GM12878 (cell line): ENCODE measurements around the gene HORMAD2. TPM values are rescaled to one million over a fixed set of nuclear protein-coding genes. Genes with fewer than 3 reads are reported as not detected.

ENCODE experiments used
- ATAC-seq: fragments of 200-7000 bp; cut with Tn5 transposase; 3 replicates; pipeline ENCODE4 v1.9.1; 2020; ENCODE audit warnings: mild to moderate bottlenecking, moderate library complexity
- BruUV-seq: library from RNA; stranded (reverse); fragments of 400-500 nt; replicated peaks from 2 replicates; lab custom pipeline; 2021; lab: Mats Ljungman, UMichigan
- CTCF ChIA-PET: fragments of 300-600 bp; sonication (Branson Sonifier 250); formaldehyde crosslinking; extraction: SDS; loops from one replicate; lab custom pipeline; 2021; ENCODE audit warnings: inconsistent platforms; lab: Yijun Ruan, JAX
- POLR2A ChIA-PET: fragments of 350-600 bp; formaldehyde crosslinking; extraction: SDS; loops from one replicate; lab custom pipeline; 2021; ENCODE audit warnings: inconsistent platforms; lab: Charles Lee
- RAD21 ChIA-PET: fragments of 300-600 bp; sonication (Branson Sonifier 250); formaldehyde crosslinking; loops from one replicate; lab custom pipeline; 2023; ENCODE audit warnings: antibody characterized with exemption; ENCODE audit not compliant: unreplicated experiment; lab: Charles Lee
- SMC1A ChIA-PET: fragments of 300-600 bp; sonication (Branson Sonifier 250); formaldehyde crosslinking; loops from one replicate; lab custom pipeline; 2023; ENCODE audit not compliant: unreplicated experiment, uncharacterized antibody; lab: Charles Lee
- DNase-seq: peaks from one replicate; pipeline ENCODE4 v3.0.0-alpha.2; 2011; ENCODE audit warnings: low read depth, low spot score
- FAIRE-seq: peaks from 3 replicates; lab custom pipeline; 2011; peaks lifted over from hg19 to GRCh38; lab: Jason Lieb, UNC
- H2AFZ ChIP-seq: 2 replicates; pipeline ENCODE4 v1.6.0; 2011; ENCODE audit warnings: low read depth, low read length, control low read depth; ENCODE audit not compliant: control insufficient read depth
- H3K27ac ChIP-seq: 2 replicates; pipeline ENCODE4 v1.5.1; 2011; ENCODE audit warnings: control low read depth; ENCODE audit not compliant: control insufficient read depth, insufficient read depth
- H3K27me3 ChIP-seq, 2 experiments: replicated peaks in 1 of 2; 2 replicates each; pipeline versions ENCODE4 v1.6.0 to v1.6.1; 2011; ENCODE audit warnings: low read length in 1 of 2; ENCODE audit not compliant: control insufficient read depth in 2 of 2, insufficient read depth in 2 of 2
- H3K36me3 ChIP-seq, 2 experiments: 2 replicates each; pipeline ENCODE4 v1.5.1; 2011; ENCODE audit warnings: low read length in 1 of 2; ENCODE audit not compliant: control insufficient read depth in 2 of 2, insufficient read depth in 2 of 2
- H3K4me1 ChIP-seq: 2 replicates; pipeline ENCODE4 v1.6.1; 2011; ENCODE audit warnings: mild to moderate bottlenecking, low read length, moderate library complexity, mixed read lengths; ENCODE audit not compliant: control insufficient read depth, insufficient read depth
- H3K4me2 ChIP-seq: 2 replicates; pipeline ENCODE4 v1.6.0; 2011; ENCODE audit warnings: control low read depth; ENCODE audit not compliant: control insufficient read depth, insufficient read depth
- H3K4me3 ChIP-seq: fragments of 200-600 bp; sonication (generic); 2 replicates; pipeline ENCODE4 v1.5.1; 2016
- H3K79me2 ChIP-seq: 2 replicates; pipeline ENCODE4 v1.6.0; 2011; ENCODE audit warnings: low read length; ENCODE audit not compliant: control insufficient read depth, insufficient read depth
- H3K9ac ChIP-seq: 2 replicates; pipeline ENCODE4 v1.8.0; 2011; ENCODE audit warnings: low read length, control low read depth, mixed read lengths; ENCODE audit not compliant: control insufficient read depth, insufficient read depth
- H3K9me3 ChIP-seq: replicated peaks from 3 replicates; pipeline ENCODE4 v1.5.1; 2011; ENCODE audit warnings: mild to moderate bottlenecking, low read length; ENCODE audit not compliant: control insufficient read depth, insufficient read depth
- H4K20me1 ChIP-seq: 2 replicates; pipeline ENCODE4 v1.6.0; 2011; ENCODE audit not compliant: control insufficient read depth, insufficient read depth
- CHD4 ChIP-seq: fragments of 200-600 bp; sonication (generic); IDR thresholded peaks from 2 replicates; pipeline ENCODE4 v1.6.1; 2016; ENCODE audit warnings: mild to moderate bottlenecking
- JUNB ChIP-seq: IDR thresholded peaks from 2 replicates; pipeline ENCODE4 v1.6.1; 2016; ENCODE audit warnings: antibody characterized with exemption, mild to moderate bottlenecking
- LARP7 ChIP-seq: fragments of 450-650 bp; IDR thresholded peaks from 2 replicates; pipeline ENCODE4 v1.6.1; 2017; ENCODE audit warnings: mild to moderate bottlenecking
- RAD51 ChIP-seq: fragments of 450-650 bp; IDR thresholded peaks from 2 replicates; pipeline ENCODE4 v1.6.1; 2016; ENCODE audit warnings: moderate library complexity, mild to moderate bottlenecking, inconsistent platforms
- RFX5 ChIP-seq: IDR thresholded peaks from 2 replicates; pipeline ENCODE4 v1.6.1; 2011; ENCODE audit warnings: low read depth, low read length, improper control_type of control experiment
- SUZ12 ChIP-seq: fragments of 200-600 bp; sonication (generic); IDR thresholded peaks from one replicate; pipeline ENCODE4 v1.6.1; 2018; ENCODE audit warnings: antibody characterized with exemption, mild to moderate bottlenecking; ENCODE audit not compliant: unreplicated experiment
- TBL1XR1 ChIP-seq: IDR thresholded peaks from 2 replicates; pipeline ENCODE4 v1.6.1; 2012; ENCODE audit warnings: low read depth, low read length, improper control_type of control experiment
- TCF7 ChIP-seq: IDR thresholded peaks from 2 replicates; pipeline ENCODE4 v1.6.1; 2014; ENCODE audit warnings: antibody characterized with exemption, borderline replicate concordance
- USF2 ChIP-seq: IDR thresholded peaks from 2 replicates; pipeline ENCODE4 v1.6.1; 2011; ENCODE audit warnings: low read depth, low read length, improper control_type of control experiment, borderline replicate concordance
- WGBS: methylation state at CpG from one replicate; pipeline ENCODE4 v1.1.6; 2016; ENCODE audit warnings: low lambda C conversion rate; ENCODE audit not compliant: insufficient replicate concordance, insufficient coverage; ENCODE audit errors: missing lambda C conversion rate; 5-methylcytosine and 5-hydroxymethylcytosine counted together
- in situ Hi-C: fragments of 300-500 bp; cut with MboI; formaldehyde crosslinking; loops from 9 replicates; pipeline ENCODE4 v1.14.3; 2018; ENCODE audit warnings: mixed read lengths
- intact Hi-C: fragments of 100-400 bp; cut with micrococcal nuclease; formaldehyde crosslinking; loops from one replicate; pipeline ENCODE4 v1.14.2; 2022; ENCODE audit not compliant: unreplicated experiment
- polyA plus RNA-seq, 11 experiments: library from polyadenylated mRNA; depleted of rRNA in 4 of 11; unstranded in 6 of 11; stranded (reverse) in 5 of 11; fragments of >200 nt; fragmentation: Nextera tagmentation in 4 of 11; fragmentation: Illumina TruSeq in 1 of 11; extraction: Ambion mirVana in 4 of 11; extraction: Trizol in 1 of 11; gene quantifications; 1 replicate in 1 of 11; 2 replicates in 10 of 11; pipeline versions ENCODE4 v1.2.1 to v1.2.3, GENCODE V29; 2011 to 2016; ENCODE audit warnings: inconsistent platforms in 2 of 11, missing spikeins in 2 of 11, low read depth in 1 of 11
- total RNA-seq, 4 experiments: library from RNA; depleted of rRNA in 3 of 4; stranded (reverse); fragments of >200 nt in 3 of 4; fragmentation: Illumina TruSeq in 1 of 4; extraction: Trizol in 1 of 4; gene quantifications; 2 replicates each; pipeline versions ENCODE4 v1.2.1 to v1.2.3, GENCODE V29; 2013 to 2021
- TF ChIP-seq, protein P1 (sequence below): IDR thresholded peaks from 2 replicates; pipeline ENCODE4 v1.6.1; 2011; ENCODE audit warnings: borderline replicate concordance, low read depth, mild to moderate bottlenecking, moderate library complexity, low read length; ENCODE audit not compliant: insufficient read depth, poor library complexity, severe bottlenecking

Gene HORMAD2
- total and polyA plus RNA-seq, 10 of the 15 experiments (the other 5 are each of a cell fraction or from before 2014, with no cell fraction given): 0.07 to 0.13 TPM; not detected in 8

DNA sequence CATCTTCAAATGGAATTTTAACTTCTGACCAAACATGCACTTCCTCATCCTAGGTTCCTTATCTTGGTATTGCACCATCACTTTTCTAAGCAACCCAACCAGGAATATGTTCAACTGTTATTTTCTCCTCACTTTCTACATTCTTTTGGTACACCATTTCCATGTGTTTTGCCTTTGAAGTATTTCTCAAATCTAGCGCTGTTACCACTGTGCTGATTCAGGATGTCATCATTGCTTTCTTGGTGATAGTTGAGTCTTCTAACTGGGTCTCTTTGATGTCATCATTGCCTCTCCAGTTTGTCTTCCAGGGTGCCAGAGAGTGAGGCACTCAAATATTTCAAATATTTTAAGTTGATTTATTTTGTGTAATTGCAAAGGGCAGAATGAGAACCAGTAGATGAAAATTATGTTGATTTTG lies 47.5 kb downstream of the HORMAD2 start:
- H3K79me2 ChIP-seq: no peaks in the 10 kb centered on the region
- in situ Hi-C loops (no loop called here), intact Hi-C loops (no loop called here)
- no peaks in the 10 kb centered on the region for H3K4me1 ChIP-seq
- H3K27ac ChIP-seq: no peak overlapping the region
- H4K20me1 ChIP-seq: no peaks in the 10 kb centered on the region
- WGBS: 94% methylated on average over 1 of the region's 1 CpG
- no peak for DNase-seq
- ChIA-PET CTCF (no interaction called here), RAD21 (no interaction called here), SMC1A (no interaction called here), POLR2A (no interaction called here)
- no peak overlapping the region for H2AFZ ChIP-seq
- H3K27me3 ChIP-seq: no peaks in the 10 kb centered on the region
- no peak overlapping the region for H3K4me2 ChIP-seq
- H3K9ac ChIP-seq: no peak overlapping the region
- H3K4me3 ChIP-seq: no peak overlapping the region
- TF ChIP-seq LARP7 (no peak), TCF7 (no peak), TBL1XR1 (no peak), RAD51 (no peak), USF2 (no peak), SUZ12 (no peak), CHD4 (no peak), JUNB (no peak), RFX5 (no peak)
- TF ChIP-seq, protein P1, sequence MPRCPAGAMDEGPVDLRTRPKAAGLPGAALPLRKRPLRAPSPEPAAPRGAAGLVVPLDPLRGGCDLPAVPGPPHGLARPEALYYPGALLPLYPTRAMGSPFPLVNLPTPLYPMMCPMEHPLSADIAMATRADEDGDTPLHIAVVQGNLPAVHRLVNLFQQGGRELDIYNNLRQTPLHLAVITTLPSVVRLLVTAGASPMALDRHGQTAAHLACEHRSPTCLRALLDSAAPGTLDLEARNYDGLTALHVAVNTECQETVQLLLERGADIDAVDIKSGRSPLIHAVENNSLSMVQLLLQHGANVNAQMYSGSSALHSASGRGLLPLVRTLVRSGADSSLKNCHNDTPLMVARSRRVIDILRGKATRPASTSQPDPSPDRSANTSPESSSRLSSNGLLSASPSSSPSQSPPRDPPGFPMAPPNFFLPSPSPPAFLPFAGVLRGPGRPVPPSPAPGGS: no peak
- no peak for FAIRE-seq
- no peaks in the 10 kb centered on the region for H3K9me3 ChIP-seq
- ATAC-seq: no peak
- BruUV-seq: no TSS peak
- no peaks in the 10 kb centered on the region for H3K36me3 ChIP-seq
